Measurements from ENCODE around the gene KAT2A.
A peak's percentile ranks its signal among the peaks of the same experiment; 100 is the strongest.

Gene KAT2A

GRCh38 chr17:42113293-42114069 is 7.7 kb downstream of the KAT2A start:
- H3K9me3 Mint-ChIP-seq, result no peaks in the 10 kb centered on the region
- DNase-seq (ENCODE audit: low spot score), result no peak
- H3K4me3 Mint-ChIP-seq, result no peak overlapping the region
- H3K4me1 Mint-ChIP-seq (ENCODE audit: low read depth), result peaks cover 34% of the 10 kb centered on the region
- peaks cover 34% of the 10 kb centered on the region for H3K36me3 Mint-ChIP-seq (ENCODE audit: low read depth)
- H3K27me3 Mint-ChIP-seq (ENCODE audit: low read depth), result no peaks in the 10 kb centered on the region
- peak overlapping the region; percentile 98 for H3K27ac Mint-ChIP-seq

- peaks cover 38% of the 10 kb centered on the region for H3K36me3 Mint-ChIP-seq (ENCODE audit: low read depth)
- DNase-seq (ENCODE audit: low spot score), result peak; percentile 83
- H3K27ac Mint-ChIP-seq, result peak within 1 kb of the TSS; percentile 98
- H3K27me3 Mint-ChIP-seq (ENCODE audit: low read depth), result no peaks in the 10 kb centered on the region
- H3K4me1 Mint-ChIP-seq (ENCODE audit: low read depth), result peaks cover 39% of the 10 kb centered on the region
- peak within 1 kb of the TSS; percentile 94 for H3K4me3 Mint-ChIP-seq
- H3K9me3 Mint-ChIP-seq, result no peaks in the 10 kb centered on the region
These were observed 8.5 kb downstream of the KAT2A start, which contains the start of gene DHX58 for GRCh38 chr17:42112552-42113176. TSS of gene DHX58 (minus strand) at chr17:42112714. CDS start at chr17:42111892, 822 bp downstream.

- Mint-ChIP-seq H3K4me1 (ENCODE audit: low read depth) (peaks cover 37% of the 10 kb centered on the region), H3K36me3 (ENCODE audit: low read depth) (peaks cover 36% of the 10 kb centered on the region), H3K27ac (peak overlapping the region; percentile 98), H3K4me3 (peak overlapping the region; percentile 94), H3K27me3 (ENCODE audit: low read depth) (no peaks in the 10 kb centered on the region), H3K9me3 (no peaks in the 10 kb centered on the region)
- DNase-seq (ENCODE audit: low spot score), result peak; percentile 27
These were observed 9.2 kb downstream of the KAT2A start for GRCh38 chr17:42111871-42112551.

GRCh38 chr17:42111265-42111636 is 9.9 kb downstream of the KAT2A start:
- no peaks in the 10 kb centered on the region for H3K9me3 Mint-ChIP-seq
- peaks cover 32% of the 10 kb centered on the region for H3K4me1 Mint-ChIP-seq (ENCODE audit: low read depth)
- no peak for DNase-seq (ENCODE audit: low spot score)
- H3K27ac Mint-ChIP-seq, result peak overlapping the region; percentile 61
- H3K4me3 Mint-ChIP-seq, result peak overlapping the region; percentile 94
- H3K36me3 Mint-ChIP-seq (ENCODE audit: low read depth), result peaks cover 34% of the 10 kb centered on the region
- no peaks in the 10 kb centered on the region for H3K27me3 Mint-ChIP-seq (ENCODE audit: low read depth)

GRCh38 chr17:42110301-42111264 is 10.6 kb downstream of the KAT2A start:
- H3K27ac Mint-ChIP-seq, result peak overlapping the region; percentile 85
- no peaks in the 10 kb centered on the region for H3K27me3 Mint-ChIP-seq (ENCODE audit: low read depth)
- H3K36me3 Mint-ChIP-seq (ENCODE audit: low read depth), result peaks cover 34% of the 10 kb centered on the region
- no peak for DNase-seq (ENCODE audit: low spot score)
- peaks cover 32% of the 10 kb centered on the region for H3K4me1 Mint-ChIP-seq (ENCODE audit: low read depth)
- H3K9me3 Mint-ChIP-seq, result no peaks in the 10 kb centered on the region
- H3K4me3 Mint-ChIP-seq, result peak overlapping the region; percentile 94

GRCh38 chr17:42109086-42109485 is 12.1 kb downstream of the KAT2A start:
- H3K9me3 Mint-ChIP-seq, result no peaks in the 10 kb centered on the region
- no peak overlapping the region for H3K4me3 Mint-ChIP-seq
- H3K4me1 Mint-ChIP-seq (ENCODE audit: low read depth), result peaks cover 28% of the 10 kb centered on the region
- H3K27me3 Mint-ChIP-seq (ENCODE audit: low read depth), result no peaks in the 10 kb centered on the region
- DNase-seq (ENCODE audit: low spot score), result no peak
- H3K36me3 Mint-ChIP-seq (ENCODE audit: low read depth), result peaks cover 29% of the 10 kb centered on the region
- H3K27ac Mint-ChIP-seq, result peak overlapping the region; percentile 57

- Mint-ChIP-seq H3K4me3 (peak overlapping the region; percentile 50), H3K36me3 (ENCODE audit: low read depth) (peaks cover 33% of the 10 kb centered on the region), H3K9me3 (no peaks in the 10 kb centered on the region), H3K4me1 (ENCODE audit: low read depth) (peaks cover 27% of the 10 kb centered on the region), H3K27ac (peak overlapping the region; percentile 31), H3K27me3 (ENCODE audit: low read depth) (no peaks in the 10 kb centered on the region)
- DNase-seq (ENCODE audit: low spot score), result peak; percentile 86
These were observed 13.3 kb downstream of the KAT2A start for GRCh38 chr17:42107597-42108576.

- no peak for DNase-seq (ENCODE audit: low spot score)
- Mint-ChIP-seq H3K4me1 (ENCODE audit: low read depth) (peaks cover 24% of the 10 kb centered on the region), H3K4me3 (no peak overlapping the region), H3K9me3 (no peaks in the 10 kb centered on the region), H3K36me3 (ENCODE audit: low read depth) (peaks cover 33% of the 10 kb centered on the region), H3K27me3 (ENCODE audit: low read depth) (no peaks in the 10 kb centered on the region), H3K27ac (no peak overlapping the region)
These were observed 14.0 kb downstream of the KAT2A start for GRCh38 chr17:42107124-42107523.

GRCh38 chr17:42106009-42106408 is 15.2 kb downstream of the KAT2A start:
- Mint-ChIP-seq H3K36me3 (ENCODE audit: low read depth) (peaks cover 36% of the 10 kb centered on the region), H3K27ac (no peak overlapping the region), H3K9me3 (no peaks in the 10 kb centered on the region), H3K4me1 (ENCODE audit: low read depth) (peaks cover 13% of the 10 kb centered on the region), H3K27me3 (ENCODE audit: low read depth) (no peaks in the 10 kb centered on the region), H3K4me3 (no peak overlapping the region)
- no peak for DNase-seq (ENCODE audit: low spot score)

- DNase-seq (ENCODE audit: low spot score), result no peak
- Mint-ChIP-seq H3K4me3 (no peak overlapping the region), H3K27ac (no peak overlapping the region), H3K9me3 (no peaks in the 10 kb centered on the region), H3K27me3 (ENCODE audit: low read depth) (no peaks in the 10 kb centered on the region), H3K4me1 (ENCODE audit: low read depth) (peaks cover 4% of the 10 kb centered on the region), H3K36me3 (ENCODE audit: low read depth) (peaks cover 27% of the 10 kb centered on the region)
These were observed 16.9 kb downstream of the KAT2A start for GRCh38 chr17:42104264-42104663.

- peaks cover 4% of the 10 kb centered on the region for H3K4me1 Mint-ChIP-seq (ENCODE audit: low read depth)
- H3K4me3 Mint-ChIP-seq, result no peak overlapping the region
- H3K36me3 Mint-ChIP-seq (ENCODE audit: low read depth), result peaks cover 19% of the 10 kb centered on the region
- H3K27me3 Mint-ChIP-seq (ENCODE audit: low read depth), result no peaks in the 10 kb centered on the region
- H3K9me3 Mint-ChIP-seq, result no peaks in the 10 kb centered on the region
- DNase-seq (ENCODE audit: low spot score), result no peak
- no peak overlapping the region for H3K27ac Mint-ChIP-seq
These were observed 17.8 kb downstream of the KAT2A start for GRCh38 chr17:42103221-42103954.
